CD1c-positive myeloid dendritic cell (primary cell): Measurements from ENCODE around the gene ABI3BP.
A peak's percentile ranks its signal among the peaks of the same experiment; 100 is the strongest.
"Not testable (repeated sequence)": the region's sequence is repeated elsewhere in the genome, so short reads cannot be mapped to it uniquely, and the experiment has no call there.

Source experiments
- DNase-seq: peaks from one replicate; pipeline ENCODE4 v3.0.0-alpha.2; 2016; ENCODE audit errors: extremely low spot score

Gene ABI3BP, protein sequence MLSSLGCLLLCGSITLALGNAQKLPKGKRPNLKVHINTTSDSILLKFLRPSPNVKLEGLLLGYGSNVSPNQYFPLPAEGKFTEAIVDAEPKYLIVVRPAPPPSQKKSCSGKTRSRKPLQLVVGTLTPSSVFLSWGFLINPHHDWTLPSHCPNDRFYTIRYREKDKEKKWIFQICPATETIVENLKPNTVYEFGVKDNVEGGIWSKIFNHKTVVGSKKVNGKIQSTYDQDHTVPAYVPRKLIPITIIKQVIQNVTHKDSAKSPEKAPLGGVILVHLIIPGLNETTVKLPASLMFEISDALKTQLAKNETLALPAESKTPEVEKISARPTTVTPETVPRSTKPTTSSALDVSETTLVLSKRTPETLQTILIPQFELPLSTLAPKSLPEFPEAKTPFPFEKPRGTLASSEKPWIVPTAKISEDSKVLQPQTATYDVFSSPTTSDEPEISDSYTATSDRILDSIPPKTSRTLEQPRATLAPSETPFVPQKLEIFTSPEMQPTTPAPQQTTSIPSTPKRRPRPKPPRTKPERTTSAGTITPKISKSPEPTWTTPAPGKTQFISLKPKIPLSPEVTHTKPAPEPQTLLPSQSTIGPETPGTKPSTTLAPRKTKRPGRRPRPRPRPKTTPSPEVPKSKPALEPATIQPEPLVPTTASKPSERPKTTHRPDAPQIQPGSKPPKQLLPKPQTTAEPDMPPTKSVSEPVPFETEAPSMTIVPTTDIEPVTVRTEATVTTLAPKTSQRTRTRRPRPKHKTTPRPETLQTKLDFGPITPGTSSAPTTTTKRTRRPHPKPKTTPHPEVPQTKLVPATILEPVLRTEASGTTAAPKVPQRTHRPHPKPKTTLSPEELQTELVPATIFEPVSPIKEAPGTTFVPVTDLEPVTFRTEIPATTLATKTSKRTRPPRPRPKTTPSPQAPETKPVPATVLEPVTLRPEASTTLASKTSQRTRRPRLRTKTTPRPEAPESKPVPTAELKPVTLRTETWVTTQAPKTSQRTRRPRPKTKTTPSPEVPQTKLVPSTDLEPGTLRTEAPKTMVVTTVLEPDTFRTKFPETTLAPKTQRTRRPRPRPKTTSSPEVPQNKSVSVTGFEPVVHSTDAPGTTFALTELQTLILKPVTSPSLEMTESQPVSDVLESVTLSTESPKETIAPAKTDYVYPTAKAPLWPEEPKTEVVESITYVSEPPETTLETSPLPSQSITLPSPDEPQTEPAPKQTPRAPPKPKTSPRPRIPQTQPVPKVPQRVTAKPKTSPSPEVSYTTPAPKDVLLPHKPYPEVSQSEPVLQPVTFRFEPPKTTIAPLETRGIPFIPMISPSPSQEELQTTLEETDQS (N-terminal part only)

DNA sequence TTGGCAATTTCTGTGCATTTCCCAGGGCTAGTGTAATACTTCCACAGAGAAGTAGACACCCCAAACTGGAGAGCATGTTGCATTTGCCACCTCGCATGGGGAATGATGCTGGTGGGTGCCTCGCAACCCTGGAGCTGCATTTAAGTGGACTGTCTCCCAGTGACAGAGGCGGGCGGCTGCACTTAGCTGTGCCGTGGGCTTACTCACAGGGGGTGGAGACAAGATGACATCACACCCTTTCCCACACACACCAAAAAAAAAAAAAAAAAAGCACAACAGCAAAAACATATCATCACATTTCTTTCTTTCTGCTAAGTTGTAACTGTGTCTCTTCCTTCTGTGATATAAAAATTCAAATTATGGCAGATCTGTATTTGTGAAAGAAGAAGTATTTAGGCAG lies at the start of gene ABI3BP:
Gene ABI3BP, minus strand, starts transcription at position 113 of the 400 bp plus-strand sequence. Its CDS starts 37 bp downstream, at position 76.
- peak; percentile 4 for DNase-seq

DNA sequence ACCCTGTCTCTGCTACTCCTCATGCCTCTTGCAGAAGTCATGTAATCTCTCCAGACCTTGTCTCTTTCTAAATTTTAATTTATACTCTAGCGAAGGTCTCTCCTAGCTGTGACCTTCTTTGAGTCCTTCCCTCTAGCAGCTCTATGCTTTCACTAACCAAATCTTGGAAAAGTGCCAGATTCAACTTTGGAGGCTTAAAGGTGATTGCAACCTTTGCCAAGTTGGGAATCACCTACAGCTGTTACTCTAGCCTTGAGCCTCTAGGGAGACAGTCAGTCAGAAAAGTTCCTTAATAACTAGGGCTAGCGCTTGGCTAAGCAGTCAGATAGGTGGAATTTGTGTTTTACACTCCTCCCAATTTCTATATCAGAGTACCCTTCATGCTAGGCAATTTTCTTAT lies 46.1 kb upstream of the ABI3BP start:
- DNase-seq = no peak

DNA sequence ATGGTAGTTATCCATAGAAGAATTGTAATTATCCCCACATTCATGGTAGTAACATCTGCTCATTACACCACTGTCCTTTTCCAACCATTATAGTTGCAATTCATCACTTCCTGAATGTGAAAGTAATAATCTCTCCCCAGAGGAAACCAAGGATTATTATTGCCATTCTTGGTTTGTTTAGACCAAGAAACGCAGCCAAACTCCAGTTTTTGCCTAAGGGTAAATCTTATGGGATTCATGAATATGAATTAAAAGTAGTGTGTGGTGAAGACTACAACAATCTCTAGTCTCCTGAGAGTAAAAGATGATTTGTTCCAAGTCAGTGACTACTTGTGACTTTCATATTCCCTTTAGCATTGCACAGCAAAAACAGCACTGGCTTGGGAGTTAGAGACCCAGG lies 45.7 kb upstream of the ABI3BP start:
- DNase-seq = no peak

DNA sequence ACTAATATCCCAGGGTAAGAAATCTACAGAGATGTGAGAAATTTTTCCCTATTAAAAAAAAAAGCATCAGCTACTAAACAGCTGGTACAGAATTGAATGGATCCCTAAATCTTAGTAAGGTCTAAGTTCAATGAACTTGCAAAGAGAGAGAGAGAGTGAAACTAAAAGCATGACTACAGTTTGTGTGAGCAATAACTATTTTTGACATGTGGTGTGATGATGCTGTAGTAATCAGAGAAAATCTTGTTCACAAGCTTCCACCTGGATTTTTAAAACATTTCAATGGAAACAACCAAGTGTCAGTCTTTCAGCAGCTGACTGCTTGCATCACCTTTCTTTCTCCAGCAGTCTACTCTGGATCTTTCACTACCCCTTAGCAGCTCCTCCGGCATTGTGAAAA lies 45.2 kb upstream of the ABI3BP start:
- DNase-seq = no peak

DNA sequence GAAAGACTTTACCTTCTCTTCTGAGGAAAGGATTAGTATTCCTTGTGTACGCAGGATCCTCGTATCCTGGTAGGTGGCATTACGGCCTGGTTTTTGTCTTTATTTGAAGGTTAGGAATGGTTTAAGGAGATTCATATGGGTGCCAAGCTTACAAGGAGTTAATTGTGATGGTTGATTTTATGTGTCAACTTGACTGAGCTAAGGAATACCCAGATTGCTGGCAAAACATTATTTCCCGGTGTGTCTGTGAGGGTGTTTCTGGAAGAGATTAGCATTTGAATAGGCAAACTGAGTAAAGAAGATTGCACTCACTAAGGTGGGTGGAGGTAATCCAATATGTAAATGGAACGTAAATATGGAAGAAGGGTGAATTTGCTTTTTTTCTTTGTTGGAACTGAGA lies 44.4 kb upstream of the ABI3BP start:
- no peak for DNase-seq

DNA sequence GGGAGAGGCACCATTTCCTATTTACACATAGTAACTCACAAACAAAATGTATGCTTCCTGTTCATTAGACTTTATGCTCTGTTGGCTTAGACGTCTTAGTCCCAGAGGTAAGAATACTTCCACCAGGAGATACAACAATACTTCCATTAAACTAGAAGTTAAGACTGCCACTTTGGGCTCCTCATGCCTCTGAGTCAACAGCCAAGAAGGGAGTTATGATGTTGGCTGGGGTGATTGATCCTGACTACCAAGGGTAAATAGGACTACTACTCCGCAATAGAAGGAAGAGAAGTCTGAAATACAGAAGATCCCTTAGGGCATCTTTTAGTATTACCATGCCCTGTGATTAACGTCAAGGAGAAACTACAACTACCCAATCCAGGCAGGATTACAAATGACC lies 43.5 kb upstream of the ABI3BP start:
- no peak for DNase-seq

DNA sequence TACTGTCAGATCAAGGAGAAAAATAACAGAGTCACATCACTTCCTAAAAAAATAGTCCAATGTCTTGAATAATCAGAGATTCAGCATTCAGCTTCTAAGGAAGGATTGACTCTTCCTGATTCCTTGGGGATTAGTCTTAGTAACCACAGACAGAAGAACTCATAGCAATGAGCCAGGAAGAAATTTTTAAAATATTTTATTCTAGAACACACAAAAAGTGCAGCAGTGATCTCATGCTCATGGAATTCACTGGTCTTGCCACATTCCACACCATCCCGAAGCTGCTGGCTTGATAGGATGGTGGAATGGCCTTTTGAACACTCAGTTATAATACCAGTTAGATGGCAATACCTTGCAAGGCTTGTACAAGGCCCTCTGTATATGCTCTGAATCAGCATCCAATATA lies 43.0 kb upstream of the ABI3BP start:
- DNase-seq = no peak

DNA sequence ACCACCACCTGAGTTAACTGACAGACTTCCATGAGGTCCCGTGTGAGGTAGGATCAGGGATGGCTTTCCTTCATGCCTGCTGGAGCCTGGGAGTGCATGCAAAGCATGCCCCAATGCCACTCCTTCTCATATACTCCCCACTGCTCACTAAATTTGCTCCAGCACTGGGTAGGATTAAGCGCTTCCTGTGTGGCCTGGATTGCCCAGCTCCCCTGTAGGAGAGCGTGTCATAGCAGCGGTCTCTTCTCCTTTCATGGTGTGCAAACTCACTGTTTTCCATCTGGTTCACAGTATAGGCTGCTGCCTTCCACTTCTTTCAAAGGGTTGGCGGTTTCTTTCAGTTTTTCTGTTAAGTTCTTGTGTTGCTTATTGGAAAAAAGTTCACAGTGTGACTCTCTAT lies 34.1 kb upstream of the ABI3BP start:
- DNase-seq = no peak

DNA sequence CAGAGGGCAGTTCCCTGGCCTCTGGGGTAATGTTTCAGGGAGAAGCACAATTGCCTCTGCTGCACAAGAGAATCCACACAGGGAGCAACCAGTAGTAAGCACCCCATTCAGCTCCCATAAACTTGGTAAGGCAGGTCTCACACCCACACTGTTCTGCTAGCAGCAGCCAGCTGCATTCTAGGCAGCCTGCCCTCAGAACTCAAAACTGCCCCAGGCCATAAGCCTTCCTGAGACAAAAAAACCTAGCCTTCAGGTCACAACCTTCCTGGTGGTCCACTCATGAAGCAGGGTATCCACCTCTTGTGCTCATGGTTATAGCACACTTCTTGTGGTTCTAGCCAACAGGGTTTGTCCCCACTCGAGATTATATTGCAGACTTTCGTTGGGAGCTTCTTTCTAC lies 33.7 kb upstream of the ABI3BP start:
- no peak for DNase-seq

DNA sequence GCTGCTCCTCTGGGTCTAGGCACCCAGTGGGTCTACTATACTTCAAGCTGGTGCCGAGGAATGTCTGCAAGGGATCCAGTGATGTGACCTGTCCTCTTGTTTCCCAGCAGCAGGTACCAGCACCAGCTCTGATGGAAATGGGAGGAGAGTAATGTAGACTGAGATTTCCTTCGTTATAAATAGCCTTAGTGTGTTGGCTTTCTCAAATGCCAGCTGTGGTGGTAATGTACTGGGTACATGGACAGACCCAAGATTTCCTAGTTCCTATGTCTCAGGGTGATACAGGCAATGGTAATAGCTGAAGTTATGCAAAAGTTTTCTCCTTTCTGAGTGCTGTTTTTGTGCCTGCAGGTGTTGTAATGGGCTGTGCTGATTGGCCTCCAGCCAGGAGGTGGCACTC lies 33.0 kb upstream of the ABI3BP start:
- DNase-seq = no peak

DNA sequence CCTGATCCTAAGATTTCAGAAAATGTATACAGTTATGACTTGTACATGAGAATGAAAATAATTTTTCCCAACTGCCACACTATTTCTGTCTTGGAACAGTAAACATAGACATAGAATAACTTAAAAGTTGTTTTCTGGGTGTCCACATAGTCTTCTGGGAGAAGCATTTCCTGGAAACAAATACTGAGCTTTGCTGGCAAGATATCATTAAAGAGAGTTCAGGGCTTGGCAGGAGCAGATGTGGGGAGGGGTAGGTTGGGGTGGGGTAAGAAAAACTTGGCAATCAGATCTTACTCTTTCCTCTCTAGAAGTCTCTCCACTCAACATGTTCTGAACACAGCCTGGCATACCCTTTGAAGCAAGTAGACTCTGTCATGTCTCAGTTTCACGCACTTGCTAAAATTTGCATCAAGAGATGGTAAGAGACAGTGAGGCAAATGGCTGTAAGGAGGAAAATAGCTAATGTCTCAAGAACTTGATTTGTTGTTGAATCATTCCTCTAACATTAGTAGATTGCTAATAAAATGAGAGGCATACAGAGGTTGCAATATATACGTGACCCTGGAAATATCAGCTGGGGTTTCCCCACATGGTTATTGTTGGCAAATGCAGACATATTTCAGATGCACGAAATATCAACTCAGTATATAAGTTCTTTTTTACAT lies 27.3 kb upstream of the ABI3BP start:
- no peak for DNase-seq

DNA sequence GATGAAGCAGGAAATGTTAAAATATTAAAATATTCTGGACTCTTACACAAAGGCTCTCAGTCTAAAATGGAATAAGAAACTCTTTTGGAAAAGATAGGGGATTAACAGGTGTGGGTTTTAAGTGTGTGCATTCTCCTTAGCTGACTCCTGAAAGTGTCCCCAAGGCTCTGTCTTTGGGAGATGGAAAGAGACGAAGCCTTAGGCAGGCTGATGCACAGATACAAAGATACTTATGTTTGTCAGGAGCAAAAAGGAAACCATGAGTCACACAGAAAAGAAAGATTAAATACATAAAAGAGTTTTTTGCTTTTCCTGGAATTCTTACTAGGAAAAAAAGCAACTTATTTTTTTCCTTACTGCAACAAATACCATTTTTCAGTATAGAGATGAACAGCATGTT lies 23.8 kb upstream of the ABI3BP start:
- no peak for DNase-seq

DNA sequence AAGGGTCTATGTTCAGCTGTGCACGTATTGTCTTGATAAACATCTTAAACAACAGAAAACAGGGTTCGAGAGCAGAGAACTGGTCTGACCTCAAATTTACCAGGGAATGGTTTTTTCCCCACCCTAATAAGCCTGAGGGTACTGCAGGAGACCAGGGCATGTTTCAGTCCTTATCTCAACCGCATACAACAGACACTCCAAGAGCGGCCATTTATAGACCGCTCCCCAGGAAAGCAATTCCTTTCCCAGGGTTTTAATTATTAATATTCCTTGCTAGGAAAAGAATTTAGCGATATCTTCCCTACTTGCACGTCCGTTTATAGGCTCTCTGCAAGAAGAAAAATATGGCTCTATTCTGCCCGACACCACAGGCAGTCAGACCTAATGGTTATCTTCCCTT lies 19.1 kb upstream of the ABI3BP start:
- DNase-seq = not testable (repeated sequence)

DNA sequence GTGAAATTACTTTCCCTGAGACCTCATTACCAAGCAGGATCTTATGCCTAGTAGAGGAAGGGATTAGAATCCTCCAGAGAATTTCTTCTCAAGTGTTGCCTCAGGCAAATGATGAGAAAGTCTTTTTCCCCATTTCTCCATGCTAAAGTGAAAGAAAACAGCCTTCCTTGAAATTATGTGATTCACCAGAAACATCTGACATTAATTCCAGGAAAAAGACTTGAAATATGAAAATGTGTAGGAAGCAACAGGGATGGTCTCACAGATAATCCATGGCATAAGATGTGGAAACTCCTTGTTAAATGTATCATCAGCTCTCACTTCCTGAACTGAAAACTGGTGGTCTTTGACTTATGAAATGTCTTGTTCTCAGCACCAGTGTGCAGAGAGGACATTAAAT lies 17.9 kb upstream of the ABI3BP start:
- DNase-seq = no peak

DNA sequence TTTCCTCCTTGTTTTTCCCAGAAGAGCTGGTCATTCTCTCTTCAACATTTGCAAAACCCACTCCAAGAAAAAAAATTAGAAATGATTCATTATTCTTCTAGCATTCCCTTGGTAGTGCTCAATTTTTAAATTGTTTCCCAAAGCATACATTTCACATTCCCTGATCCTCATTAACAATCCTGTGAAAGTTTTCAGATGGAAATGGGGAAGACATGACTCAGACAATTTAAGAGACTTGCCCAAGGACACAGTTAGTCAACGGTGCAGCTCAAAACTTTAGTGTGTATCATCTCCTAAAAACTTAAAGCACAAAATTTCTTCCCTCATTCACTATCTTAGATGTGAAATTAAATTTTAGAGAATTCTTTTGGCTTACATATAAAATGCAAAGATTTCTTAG lies 17.1 kb upstream of the ABI3BP start:
- no peak for DNase-seq

DNA sequence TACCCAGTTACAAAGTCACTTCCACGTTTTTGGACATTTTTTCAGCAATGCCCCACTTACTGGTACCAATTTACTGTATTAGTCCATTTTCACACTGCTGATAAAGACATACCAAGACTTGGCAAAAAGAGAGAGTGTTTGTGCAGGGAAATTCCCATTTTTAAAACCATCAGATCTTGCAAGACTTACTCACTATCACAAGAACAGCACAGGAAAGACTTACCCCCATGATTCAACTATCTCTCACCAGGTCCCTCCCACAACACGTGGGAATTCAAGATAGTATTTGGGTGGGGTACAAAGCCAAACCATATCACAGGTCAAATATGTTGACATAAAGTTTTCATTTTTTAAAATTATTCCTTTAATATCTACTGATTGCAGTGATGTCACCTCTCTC lies 16.2 kb upstream of the ABI3BP start:
- DNase-seq = no peak

DNA sequence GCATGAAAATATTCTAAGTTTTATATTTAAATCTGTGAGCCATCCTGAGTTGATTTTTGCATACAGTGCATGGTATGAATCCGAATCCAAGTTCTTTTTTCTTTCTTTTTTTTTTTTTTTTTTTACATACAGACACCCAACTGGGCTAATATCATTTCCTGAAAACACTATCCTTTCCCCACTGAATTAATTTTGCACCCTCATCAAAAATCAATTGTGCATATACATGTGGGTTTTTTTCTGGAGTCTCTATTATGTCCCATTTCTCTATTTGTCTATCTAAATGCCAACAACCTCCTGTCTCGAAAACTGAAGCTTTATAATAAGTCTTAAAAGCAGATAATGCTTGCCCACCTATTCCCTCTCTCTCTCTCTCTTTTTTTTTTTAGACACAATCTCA lies 5.9 kb upstream of the ABI3BP start:
- no peak for DNase-seq

DNA sequence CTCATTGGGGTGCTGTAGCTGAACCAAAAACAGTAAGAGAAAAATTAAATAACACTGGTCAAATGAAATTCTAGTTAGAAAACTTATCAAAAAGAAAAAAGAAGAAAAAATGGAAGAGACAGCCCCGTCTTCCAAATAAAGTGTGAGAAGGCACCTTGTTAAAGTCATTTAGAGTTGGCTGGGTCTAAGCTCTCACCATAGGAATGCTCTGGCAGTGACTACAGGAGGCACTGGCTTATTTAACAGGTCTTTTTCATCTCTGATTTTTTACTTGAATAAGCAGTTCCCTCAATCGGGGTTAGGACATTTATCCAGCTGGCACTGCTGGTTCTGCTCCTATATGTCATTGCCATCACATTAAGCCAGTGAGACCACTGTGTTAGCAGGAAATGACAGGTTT lies 1.6 kb upstream of the ABI3BP start:
- DNase-seq = no peak

DNA sequence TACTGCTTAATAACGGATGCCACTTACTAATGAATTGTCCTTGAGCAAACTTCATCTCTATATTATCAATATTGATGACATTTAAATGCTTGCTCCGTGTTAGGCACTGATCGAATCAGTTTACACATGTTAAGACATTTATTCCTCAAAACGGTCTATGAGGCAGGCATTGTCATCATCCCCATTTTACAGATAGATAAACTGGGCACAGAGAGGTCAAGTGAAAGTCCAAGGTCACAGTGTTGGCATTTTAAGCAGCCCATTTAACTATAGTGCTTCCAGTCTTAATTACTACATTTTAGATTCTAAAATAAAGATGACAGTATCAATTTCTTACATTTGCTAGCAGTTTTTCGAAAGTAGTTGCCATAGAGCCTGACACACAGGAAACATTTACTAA lies 966 bp upstream of the ABI3BP start:
- no peak for DNase-seq

DNA sequence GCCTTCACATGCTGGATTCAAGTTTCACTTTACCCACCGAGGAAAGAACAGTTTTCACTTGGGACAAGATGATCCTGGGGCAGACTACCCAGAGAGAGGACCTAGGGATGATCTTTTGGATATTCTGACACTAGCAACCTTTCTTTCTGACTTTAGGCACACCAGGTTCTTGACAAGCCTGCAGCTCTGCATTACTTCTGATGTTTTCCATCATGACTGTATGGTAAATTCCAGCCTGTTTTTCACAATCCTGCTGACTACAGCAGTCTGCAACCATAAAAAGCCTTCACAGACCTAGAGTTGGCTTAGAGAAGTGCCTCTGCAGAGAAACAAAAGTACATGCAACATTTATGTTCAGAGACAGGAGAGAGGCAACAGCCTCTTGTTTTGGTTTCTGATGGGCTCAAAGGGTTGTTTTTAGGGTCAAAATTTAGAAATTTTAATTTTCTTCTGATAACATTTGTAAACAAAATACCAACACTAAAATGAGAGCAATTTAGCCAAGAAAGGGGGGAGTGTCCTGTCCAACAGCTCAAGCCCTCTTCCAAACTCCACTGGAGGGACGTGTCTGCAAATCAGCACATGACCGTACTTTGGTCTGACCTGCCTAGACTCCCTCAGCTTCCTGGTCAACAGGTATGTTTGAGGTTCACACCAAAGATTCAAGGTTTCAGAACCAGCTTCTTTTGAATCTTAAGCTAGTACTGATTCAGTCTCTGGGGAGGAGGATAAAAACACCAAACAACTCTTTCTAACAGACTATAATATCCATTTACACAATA lies 799 bp downstream of the ABI3BP start:
- DNase-seq = no peak

DNA sequence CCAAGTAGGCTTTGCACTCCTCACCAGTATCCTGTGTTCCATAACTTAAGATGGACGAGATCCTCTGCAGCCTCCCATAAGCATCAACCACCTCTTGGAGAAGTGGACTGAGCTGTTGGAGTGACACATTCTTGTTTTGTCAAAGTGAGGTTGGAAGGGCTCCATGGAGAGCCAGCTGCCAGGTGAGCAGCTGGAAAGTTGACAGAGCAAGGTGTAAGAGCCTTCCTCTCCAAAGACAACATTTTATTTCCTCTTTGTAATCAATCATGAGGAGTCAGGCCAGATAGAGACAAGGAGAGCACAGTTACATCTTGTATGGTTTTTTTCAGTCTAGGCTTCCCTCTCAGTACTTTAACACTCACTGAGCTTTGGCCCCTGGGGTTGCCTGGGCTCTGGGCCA lies 5.1 kb downstream of the ABI3BP start:
- no peak for DNase-seq
